Mucosa of descending colon (tissue), 3 donors: ENCODE results near the gene GBP7. TPM values are rescaled to one million over a fixed set of nuclear protein-coding genes. Genes with fewer than 3 reads are reported as not detected.

Source experiments
- ATAC-seq: fragments of 200-7000 bp; cut with Tn5 transposase; one replicate; pipeline ENCODE4 v1.9.1; 2020; ENCODE audit warnings: mild to moderate bottlenecking, moderate library complexity
- DNase-seq, 3 donors: peaks; one replicate each; pipeline ENCODE4 v3.0.0-alpha.2; 2020
- H3K36me3 ChIP-seq: fragments of 200-600 bp; one replicate; pipeline ENCODE4 v1.8.0; 2021; ENCODE audit warnings: low read depth, mild to moderate bottlenecking
- H3K4me1 ChIP-seq: fragments of 200-600 bp; one replicate; pipeline ENCODE4 v1.8.0; 2021; ENCODE audit warnings: low read depth, mild to moderate bottlenecking
- H3K4me3 ChIP-seq: fragments of 200-600 bp; one replicate; pipeline ENCODE4 v1.8.0; 2021; ENCODE audit warnings: mild to moderate bottlenecking
- H3K9me3 ChIP-seq: fragments of 200-600 bp; one replicate; pipeline ENCODE4 v1.8.0; 2021; ENCODE audit warnings: mild to moderate bottlenecking
- intact Hi-C, 2 donors: fragments of 100-400 bp; cut with DNase I in 1 of 2; cut with micrococcal nuclease in 1 of 2; formaldehyde crosslinking; loops; one replicate each; pipeline versions ENCODE4 v1.11.0 to v1.11.1; 2022; cut with DNase I, micrococcal nuclease
- total RNA-seq, 3 donors: library from RNA; stranded (reverse); fragmentation: NEBNext Ultra II Directional in 2 of 3; extraction: Animal tissue kit (Norgen Biotek cat#: 25700) in 2 of 3; gene quantifications; one replicate each; pipeline versions ENCODE4 v1.2.1 to v1.2.4, GENCODE V29; 2021 to 2023
- TF ChIP-seq, protein P1 (sequence below): fragments of 200-600 bp; IDR thresholded peaks from one replicate; pipeline ENCODE4 v1.8.0; 2022; ENCODE audit warnings: antibody characterized with exemption, mild to moderate bottlenecking
- donor health status: DM: no; HTN: no; CAD: no; lungs with moderate emphysema.
- donor health status: DM: no; HTN: no; CAD: no.
- donor health status: DM: no; HTN: yes; CAD: no.

The GBP7 gene
- total RNA-seq, 3 donors from 2014 or later, result 0.12 TPM; not detected in 2

DNA sequence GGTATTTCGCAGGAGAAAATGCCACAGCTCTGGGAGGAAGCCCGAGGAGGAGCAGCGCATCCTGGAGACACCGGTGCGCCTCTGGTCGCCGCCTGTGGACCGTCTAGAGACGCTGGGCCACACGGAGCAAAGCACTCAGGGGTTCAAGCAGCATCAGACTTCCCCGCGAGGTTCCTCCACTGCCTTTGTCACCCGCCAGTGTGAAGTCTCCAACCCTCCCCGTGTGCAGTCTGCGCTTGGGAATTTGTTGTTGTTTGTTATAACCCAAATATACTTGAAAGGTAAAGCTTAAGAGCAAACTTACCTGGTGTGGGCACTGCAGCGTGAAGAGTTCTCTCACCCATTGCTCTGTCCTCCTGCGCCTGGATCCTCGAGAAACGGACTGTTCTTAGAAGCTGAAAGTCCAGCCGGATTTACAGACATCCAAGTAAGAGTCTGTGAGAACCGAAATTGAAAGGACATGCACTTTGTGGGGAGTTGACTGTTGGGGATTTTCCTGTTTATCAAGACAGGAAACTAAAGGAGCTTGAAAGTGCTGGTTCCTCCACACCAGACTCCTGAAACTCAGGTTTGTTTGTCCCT, 22.8 kb upstream of the GBP7 start, which contains the start of gene GBP4:
Gene GBP4, minus strand, starts transcription at position 452 of the 582 bp plus-strand sequence. Its CDS starts 108 bp downstream, at position 344.
- intact Hi-C loops, result no loop called here
- no peaks in the 10 kb centered on the region for H3K36me3 ChIP-seq
- TF ChIP-seq, protein P1, sequence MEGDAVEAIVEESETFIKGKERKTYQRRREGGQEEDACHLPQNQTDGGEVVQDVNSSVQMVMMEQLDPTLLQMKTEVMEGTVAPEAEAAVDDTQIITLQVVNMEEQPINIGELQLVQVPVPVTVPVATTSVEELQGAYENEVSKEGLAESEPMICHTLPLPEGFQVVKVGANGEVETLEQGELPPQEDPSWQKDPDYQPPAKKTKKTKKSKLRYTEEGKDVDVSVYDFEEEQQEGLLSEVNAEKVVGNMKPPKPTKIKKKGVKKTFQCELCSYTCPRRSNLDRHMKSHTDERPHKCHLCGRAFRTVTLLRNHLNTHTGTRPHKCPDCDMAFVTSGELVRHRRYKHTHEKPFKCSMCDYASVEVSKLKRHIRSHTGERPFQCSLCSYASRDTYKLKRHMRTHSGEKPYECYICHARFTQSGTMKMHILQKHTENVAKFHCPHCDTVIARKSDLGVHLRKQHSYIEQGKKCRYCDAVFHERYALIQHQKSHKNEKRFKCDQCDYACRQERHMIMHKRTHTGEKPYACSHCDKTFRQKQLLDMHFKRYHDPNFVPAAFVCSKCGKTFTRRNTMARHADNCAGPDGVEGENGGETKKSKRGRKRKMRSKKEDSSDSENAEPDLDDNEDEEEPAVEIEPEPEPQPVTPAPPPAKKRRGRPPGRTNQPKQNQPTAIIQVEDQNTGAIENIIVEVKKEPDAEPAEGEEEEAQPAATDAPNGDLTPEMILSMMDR, result no peak
- H3K9me3 ChIP-seq, result no peaks in the 10 kb centered on the region
- DNase-seq (peak; percentile 51 to 76 (median 55)), ATAC-seq (peak; percentile 86)
- H3K4me1 ChIP-seq, result no peaks in the 10 kb centered on the region
- peak within 1 kb of the TSS; percentile 18 for H3K4me3 ChIP-seq

DNA sequence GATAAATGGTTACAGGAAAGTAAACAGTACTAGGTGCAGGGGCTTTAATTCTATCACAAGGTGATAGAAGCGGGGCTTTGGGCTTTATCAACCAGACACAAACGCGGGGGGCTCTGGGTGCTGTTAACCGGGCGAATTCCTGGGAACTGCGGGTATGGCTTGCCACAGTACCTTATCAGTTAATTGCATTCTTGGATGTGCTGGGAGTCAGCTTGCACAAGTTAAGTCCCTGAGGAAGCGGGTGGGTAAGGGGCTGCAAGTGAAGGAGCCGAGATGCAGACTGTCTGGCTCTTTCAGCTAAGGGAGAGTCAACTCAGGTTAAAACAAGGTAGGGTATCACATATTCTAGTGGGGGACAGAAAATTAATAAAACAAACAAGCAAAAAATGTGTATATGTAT, 22.3 kb upstream of the GBP7 start:
- peak; percentile 5 for ATAC-seq
- TF ChIP-seq, protein P1, result no peak
- Histone ChIP-seq H3K4me3 (no peak overlapping the region), H3K36me3 (no peaks in the 10 kb centered on the region), H3K4me1 (no peaks in the 10 kb centered on the region), H3K9me3 (no peaks in the 10 kb centered on the region)
- no peak for DNase-seq
- intact Hi-C loops, result no loop called here

DNA sequence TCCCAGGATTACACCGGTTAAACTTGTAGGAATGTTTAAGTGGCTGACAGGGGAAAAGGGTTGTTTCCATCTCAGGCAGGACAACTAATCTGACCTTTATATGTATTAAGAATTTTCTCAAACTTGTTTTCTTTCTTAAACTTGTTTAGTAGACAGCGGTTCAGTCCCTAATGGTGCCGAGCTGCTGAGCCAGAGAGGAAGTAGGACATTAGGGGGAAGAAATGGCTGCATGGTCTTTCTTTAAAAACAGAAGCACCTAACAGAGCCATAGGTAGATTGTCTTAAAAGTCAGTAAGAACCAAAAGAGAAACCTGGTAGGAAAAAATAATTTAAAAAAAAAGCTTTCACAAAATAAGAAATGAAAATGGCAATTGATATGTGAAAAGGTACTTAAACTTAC, 19.7 kb upstream of the GBP7 start:
- intact Hi-C loops, result no loop called here
- no peak for ATAC-seq
- Histone ChIP-seq H3K4me3 (no peak overlapping the region), H3K9me3 (no peaks in the 10 kb centered on the region), H3K36me3 (no peaks in the 10 kb centered on the region), H3K4me1 (no peaks in the 10 kb centered on the region)
- DNase-seq, result no peak
- TF ChIP-seq, protein P1, result no peak

DNA sequence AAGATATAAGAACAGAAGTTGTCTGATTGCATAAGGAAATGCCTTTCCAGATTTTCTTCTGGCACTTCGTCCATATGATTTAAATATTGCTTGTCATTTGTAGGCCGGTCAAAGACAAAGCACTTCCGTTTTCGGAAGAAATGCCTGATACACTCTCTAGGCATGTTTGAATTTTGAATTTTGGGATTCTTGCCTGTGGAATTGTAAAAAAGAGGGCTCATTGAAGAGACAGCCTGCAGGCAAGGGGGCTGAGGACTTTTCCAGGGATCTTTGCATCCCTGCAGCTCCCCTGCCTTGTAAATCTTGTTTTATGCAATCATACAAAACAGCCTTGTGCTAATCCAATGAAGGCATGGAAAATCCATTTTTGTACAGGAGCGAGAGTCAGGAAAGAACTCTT, 15.5 kb upstream of the GBP7 start:
- Histone ChIP-seq H3K36me3 (no peaks in the 10 kb centered on the region), H3K9me3 (no peaks in the 10 kb centered on the region), H3K4me1 (no peaks in the 10 kb centered on the region), H3K4me3 (no peak overlapping the region)
- TF ChIP-seq, protein P1, result no peak
- ATAC-seq (no peak), DNase-seq (no peak)
- intact Hi-C loops, result no loop called here

DNA sequence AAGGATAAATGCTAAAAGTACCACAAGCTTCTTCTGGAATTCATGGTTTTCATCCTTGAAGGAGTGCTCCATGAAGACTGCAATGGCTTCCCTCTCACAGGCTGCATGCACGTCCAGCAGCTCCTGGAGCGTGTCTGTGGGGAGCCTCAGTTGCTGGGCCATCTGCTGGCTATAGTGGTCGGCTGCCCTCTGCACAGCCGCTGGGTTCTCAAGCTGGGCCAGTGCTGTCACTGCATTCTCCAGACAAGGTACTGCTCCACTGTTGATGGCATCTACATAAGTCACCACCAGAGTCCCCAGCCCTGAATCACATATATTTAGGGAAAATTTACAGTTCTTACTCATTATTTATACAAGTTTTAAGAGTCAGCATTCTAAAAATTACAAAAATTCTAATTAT, 14.2 kb upstream of the GBP7 start:
- TF ChIP-seq, protein P1, result no peak
- DNase-seq (no peak), ATAC-seq (no peak)
- no peaks in the 10 kb centered on the region for H3K36me3 ChIP-seq
- no peaks in the 10 kb centered on the region for H3K9me3 ChIP-seq
- no peaks in the 10 kb centered on the region for H3K4me1 ChIP-seq
- H3K4me3 ChIP-seq, result no peak overlapping the region
- intact Hi-C loops, result no loop called here

DNA sequence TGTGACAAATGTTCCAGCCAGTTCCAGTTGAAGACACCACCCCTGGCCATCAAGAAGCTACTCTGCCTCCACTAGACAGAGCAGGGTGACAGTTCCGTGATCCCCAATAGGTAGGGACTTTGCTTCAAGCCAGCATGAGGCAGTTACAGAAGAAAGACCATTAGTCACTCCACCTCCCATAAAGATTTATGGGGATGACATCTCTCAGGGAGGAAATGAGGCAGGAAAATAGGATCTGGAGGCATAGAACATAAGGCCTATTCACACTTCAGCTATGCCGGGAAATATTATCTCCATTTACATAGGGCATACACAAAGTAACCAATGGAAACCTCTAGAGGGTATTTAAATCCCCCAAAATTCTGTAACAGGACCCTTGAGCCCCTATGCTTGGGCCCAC, 3.5 kb upstream of the GBP7 start:
- no peaks in the 10 kb centered on the region for H3K36me3 ChIP-seq
- peaks cover 2% of the 10 kb centered on the region for H3K9me3 ChIP-seq
- no peak overlapping the region for H3K4me3 ChIP-seq
- ATAC-seq, result peak; percentile 32
- intact Hi-C loops, result no loop called here
- H3K4me1 ChIP-seq, result no peaks in the 10 kb centered on the region
- no peak for DNase-seq
- TF ChIP-seq, protein P1, result no peak
